Measurements from ENCODE around the gene TERF2IP.

Gene TERF2IP

DNA sequence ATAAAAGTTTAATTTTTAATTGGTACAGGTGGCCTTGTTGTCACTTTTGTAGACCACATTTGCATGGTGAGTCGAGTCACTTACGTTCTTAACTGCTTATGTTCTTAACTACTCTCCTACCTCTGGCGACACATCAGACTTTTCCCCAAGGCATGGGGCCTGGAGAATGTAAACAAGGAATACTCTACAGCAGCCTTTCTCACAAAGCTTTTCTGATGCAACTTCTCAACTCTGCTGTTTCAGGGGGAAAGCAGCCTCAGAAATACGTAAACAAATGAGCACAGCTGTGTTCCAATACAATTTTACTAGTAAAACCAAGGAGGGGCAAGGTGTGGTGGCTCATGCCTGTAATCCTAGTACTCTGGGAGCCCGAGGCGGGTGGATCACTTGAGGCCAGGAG lies 7.0 kb upstream of the TERF2IP start:
- no peak for DNase-seq (ENCODE audit: low read depth)

DNA sequence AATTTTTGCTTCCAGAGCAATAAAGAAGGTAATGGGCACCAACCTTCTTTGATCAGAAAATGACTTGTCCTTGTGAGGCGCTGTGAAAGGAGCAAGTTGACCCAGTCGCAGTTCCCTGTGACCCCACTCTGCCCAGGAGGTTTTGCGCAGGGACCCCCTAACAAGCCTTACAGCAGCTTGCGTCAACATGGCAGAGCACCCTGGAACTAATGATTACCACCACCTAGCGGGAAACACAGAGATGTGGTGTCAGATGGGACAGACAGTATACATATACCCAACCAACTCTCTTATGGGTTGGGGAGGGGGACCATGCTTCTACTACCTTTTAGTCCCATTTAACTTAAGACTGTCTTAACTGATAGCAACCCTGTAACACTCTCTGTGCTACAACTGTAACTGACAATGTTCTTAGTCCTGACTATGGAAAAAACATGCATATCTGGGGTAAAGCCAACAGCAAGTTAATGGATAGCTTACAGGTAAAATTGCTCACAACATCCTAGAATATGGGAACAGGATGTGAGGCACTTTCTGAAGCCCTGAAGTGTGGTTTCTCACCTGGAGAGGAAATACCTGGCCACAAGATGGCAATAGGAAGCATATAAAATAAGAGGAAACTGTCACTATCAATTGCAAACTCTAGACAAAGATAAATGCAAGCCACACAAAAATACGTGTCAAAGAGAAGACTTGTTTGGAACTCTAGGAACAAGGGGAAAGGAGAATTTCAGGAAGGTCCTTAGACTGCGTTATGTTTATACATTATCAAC lies 3.1 kb upstream of the TERF2IP start:
- DNase-seq (ENCODE audit: low read depth), result no peak

DNA sequence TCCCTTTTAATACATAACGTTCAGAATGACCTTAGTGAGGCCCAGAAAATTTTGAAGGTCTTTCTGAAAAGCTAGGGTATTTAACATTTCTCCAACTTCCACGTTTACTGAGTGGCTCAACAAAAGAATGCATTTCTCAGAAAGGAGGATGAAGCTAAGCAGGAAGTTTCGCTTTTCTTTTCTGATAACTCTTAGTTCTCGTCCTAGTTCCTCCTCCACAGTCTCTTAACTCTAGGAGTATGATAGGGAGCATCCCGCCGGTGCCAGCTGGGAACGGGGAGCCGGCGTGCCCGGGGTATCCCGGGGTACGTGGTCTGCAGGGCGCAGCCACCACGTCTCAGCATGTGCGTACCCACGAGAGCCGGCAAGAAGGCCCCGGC lies 471 bp upstream of the TERF2IP start:
- DNase-seq (ENCODE audit: low read depth), result no peak

DNA sequence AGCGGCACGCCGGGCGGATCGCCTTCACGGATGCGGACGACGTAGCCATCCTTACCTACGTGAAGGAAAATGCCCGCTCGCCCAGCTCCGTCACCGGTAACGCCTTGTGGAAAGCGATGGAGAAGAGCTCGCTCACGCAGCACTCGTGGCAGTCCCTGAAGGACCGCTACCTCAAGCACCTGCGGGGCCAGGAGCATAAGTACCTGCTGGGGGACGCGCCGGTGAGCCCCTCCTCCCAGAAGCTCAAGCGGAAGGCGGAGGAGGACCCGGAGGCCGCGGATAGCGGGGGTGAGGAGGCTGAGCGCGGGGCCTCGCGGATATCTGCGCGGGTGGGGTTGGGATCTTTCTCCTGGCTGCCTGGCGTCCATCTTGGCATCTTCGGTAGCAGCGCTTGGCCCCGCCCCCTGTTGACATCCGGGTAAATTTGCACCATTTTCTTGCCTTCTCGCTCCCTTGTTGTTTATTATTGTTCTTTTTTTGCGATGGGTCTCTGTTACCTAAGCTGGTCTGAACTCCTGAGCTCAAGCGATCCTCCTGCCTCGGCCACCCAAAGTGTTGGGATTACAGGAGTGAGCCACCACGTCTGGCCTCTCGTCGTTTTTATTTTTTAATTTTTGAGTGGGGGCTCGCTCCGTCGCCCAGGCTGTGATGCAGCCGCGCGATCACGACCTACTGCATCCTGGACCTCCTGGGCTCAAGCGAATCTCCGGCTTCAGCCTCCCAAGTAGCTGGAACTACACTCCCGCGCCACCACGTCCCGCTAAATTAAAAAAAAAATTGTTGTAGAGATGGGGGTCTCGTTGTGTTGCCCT lies 898 bp downstream of the TERF2IP start:
- peak; percentile 79 for DNase-seq (ENCODE audit: low read depth)

DNA sequence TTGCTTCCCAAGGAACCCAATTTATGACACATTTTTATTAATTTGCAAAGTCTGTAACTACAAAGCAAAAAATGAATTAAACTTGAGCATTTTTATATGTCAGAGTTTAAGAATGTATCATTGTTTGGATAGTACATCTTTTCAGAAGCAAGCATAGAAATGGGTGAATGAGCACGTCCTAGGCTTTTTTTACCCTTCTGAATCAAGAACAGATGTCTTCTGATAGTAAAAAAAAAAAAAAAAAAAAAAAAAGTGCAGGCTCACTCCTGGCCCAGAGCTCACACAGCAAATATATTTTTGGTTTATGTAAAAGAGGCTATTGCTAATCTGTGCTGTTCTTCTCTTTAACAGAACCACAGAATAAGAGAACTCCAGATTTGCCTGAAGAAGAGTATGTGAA lies 6.3 kb downstream of the TERF2IP start:
- DNase-seq (ENCODE audit: low read depth), result no peak

DNA sequence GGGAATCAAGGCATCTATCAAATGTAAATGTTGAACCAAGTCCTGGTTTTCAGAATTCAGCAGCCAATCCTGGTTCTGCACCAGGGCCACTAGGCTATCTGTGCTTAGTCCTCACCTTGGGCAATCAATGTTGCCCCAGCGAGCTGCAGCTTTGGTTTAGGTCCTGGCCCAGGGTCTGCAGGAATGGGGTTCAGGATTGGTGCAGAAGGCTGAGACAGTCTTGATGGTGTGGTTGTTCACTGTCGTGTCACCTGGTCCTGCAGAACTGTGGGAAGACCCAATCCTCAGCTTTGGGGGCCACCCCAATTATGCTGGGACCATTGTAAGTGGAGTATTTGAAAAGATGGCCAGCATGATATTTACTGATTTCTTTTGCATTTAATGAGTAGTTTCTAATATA lies 10.6 kb downstream of the TERF2IP start:
- DNase-seq (ENCODE audit: low read depth), result no peak

GRCh38 chr16:75660321-75660720 lies 12.7 kb downstream of the TERF2IP start:
- no peak for DNase-seq (ENCODE audit: low read depth)

GRCh38 chr16:75660726-75661302 lies 13.2 kb downstream of the TERF2IP start:
- no peak for DNase-seq (ENCODE audit: low read depth)

- no peak for DNase-seq (ENCODE audit: low read depth)
Observed at GRCh38 chr16:75667503-75667902, 19.9 kb downstream of the TERF2IP start.

DNA sequence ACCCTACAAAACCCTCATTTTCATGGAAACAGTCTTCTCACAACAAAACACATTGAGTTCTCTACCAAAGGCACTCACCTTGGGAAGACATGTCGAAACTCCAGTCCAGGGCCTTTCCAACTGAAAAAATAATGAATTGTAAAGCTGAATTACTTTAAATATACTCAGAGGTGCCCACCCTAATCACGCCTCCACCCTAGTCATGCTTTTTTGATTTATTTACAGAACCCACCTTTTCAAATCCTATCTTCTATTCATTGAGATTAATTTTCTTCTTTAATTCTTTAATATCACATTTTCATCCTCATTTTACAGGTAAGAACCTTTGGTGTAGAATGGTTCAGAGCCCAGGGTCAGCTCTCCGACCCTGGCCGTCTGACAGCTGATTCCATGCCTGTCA lies 29.3 kb downstream of the TERF2IP start, which contains the start of gene CPHXL2:
Gene CPHXL2 (minus strand): TSS at position 101 of the 400 bp plus-strand sequence. CDS start 10 bp downstream, at position 91.
- no peak for DNase-seq (ENCODE audit: low read depth)

DNA sequence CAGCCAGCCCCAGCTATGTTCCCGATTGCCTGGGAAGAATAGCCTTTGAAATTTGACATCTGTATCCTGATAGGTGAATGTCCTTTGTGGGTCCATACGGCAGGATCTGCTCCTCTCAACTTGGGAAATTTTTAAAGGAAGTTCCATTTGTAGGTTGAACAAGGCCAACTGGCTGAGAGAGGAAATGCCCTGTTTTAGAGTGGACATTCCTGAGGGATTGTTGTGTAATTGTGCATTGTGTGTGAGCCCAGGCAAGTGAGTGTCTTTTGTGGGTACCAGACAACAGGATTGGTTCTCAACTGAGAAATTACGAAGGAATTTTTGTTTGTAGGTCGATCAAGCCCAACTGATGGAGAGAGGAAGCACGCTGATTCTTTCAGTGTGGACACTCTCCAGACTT lies 31.8 kb downstream of the TERF2IP start:
- no peak for DNase-seq (ENCODE audit: low read depth)

DNA sequence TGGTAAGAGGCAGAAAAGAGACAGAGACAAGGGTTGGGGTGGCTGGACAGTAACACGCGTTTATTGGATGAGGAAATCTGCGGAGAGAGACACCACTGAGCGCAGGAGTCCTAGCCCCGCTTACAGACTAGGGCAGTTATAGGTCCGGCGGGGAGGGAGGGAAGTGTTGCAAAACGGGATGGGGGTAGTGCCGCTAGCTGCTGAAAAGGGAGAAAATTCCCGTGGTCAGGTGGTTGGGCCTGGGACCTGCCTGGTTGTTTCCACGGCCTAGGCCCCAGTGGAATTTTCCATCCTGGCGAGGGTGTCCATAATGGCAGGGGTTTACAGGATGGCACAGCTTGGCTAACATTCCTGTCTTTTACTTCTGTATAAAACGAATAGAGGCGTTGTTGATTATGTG lies 34.7 kb downstream of the TERF2IP start:
- DNase-seq (ENCODE audit: low read depth), result no peak

GRCh38 chr16:75687361-75687760 lies 39.8 kb downstream of the TERF2IP start:
- DNase-seq (ENCODE audit: low read depth), result no peak

- no peak for DNase-seq (ENCODE audit: low read depth)
Observed at GRCh38 chr16:75695708-75696107, 48.1 kb downstream of the TERF2IP start.

DNA sequence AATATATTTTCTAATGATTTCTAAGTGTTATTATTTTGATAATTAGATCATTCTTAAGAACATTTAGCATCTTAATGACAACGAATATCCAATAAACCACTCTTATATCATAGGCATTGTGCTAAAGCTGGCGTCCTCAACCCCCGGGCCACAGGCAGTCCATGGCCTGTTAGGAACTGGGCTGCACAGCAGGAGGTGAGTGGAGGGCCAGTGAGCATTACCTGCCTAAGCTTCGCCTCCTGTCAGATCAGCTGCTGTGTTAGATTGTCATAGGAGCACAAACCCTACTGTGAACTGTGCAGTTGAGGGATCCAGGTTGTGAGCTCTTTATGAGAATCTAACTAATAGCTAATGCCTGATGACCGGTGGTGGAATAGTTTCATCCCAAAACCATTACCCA lies 50.0 kb downstream of the TERF2IP start:
- DNase-seq (ENCODE audit: low read depth), result no peak

DNA sequence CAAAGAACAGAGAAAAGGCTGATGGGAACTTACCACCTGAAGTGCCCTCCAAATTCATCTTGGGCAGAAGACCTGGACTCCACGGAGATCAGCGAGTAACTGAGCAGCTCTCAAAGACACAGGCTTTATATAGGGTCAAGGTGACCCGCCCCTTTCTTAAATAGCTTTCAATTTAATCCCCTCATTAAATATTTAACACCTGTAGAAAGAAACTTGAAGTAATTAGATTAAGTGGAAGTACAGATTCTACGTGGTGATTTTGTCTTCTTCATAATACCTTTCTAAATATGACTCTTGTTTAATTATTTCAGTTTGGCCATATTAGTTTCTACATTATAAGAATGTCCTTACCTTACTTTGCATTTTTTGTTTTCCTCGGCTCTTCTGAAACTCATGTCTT lies 53.8 kb downstream of the TERF2IP start, which contains the start of gene DUXB:
Gene DUXB (minus strand): TSS at position 101 of the 400 bp plus-strand sequence. CDS start 43 bp downstream, at position 58.
- no peak for DNase-seq (ENCODE audit: low read depth)

- DNase-seq (ENCODE audit: low read depth), result no peak
Observed at GRCh38 chr16:75702242-75702641, 54.7 kb downstream of the TERF2IP start.

- no peak for DNase-seq (ENCODE audit: low read depth)
Observed at GRCh38 chr16:75703306-75703705, 55.7 kb downstream of the TERF2IP start.
